Measurements from ENCODE around the gene TMEM186.

The TMEM186 gene

DNA sequence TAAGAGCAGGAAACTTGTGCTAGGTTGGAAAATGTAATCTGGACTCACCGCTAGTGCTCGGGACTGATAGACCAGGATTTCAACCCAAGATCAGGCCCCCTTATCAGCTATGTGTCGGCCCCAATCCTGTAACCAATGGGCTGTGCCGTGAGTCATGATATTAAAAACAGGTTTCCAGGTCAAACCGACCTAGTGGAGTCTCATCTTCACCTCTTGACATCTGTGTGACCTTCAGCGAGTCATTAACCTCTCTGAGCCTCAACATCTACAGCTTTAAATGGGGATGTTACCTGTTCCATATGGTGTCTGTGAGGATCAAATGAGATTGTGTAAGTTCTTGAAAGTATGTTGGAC lies 712 bp upstream of the TMEM186 start:
- no peak for TF ChIP-seq REST (IDR thresholded peaks at IDR 0.05; ENCODE audit: insufficient replicate concordance, low read depth)
- no peak for TF ChIP-seq GABPA (IDR thresholded peaks at IDR 0.05; ENCODE audit: low read depth)
- no peak for TF ChIP-seq POLR2AphosphoS5 (IDR thresholded peaks at IDR 0.05; ENCODE audit: low read depth)
- TF ChIP-seq SPI1 (IDR thresholded peaks at IDR 0.05; ENCODE audit: borderline replicate concordance, low read depth): no peak
- TF ChIP-seq, protein P1, sequence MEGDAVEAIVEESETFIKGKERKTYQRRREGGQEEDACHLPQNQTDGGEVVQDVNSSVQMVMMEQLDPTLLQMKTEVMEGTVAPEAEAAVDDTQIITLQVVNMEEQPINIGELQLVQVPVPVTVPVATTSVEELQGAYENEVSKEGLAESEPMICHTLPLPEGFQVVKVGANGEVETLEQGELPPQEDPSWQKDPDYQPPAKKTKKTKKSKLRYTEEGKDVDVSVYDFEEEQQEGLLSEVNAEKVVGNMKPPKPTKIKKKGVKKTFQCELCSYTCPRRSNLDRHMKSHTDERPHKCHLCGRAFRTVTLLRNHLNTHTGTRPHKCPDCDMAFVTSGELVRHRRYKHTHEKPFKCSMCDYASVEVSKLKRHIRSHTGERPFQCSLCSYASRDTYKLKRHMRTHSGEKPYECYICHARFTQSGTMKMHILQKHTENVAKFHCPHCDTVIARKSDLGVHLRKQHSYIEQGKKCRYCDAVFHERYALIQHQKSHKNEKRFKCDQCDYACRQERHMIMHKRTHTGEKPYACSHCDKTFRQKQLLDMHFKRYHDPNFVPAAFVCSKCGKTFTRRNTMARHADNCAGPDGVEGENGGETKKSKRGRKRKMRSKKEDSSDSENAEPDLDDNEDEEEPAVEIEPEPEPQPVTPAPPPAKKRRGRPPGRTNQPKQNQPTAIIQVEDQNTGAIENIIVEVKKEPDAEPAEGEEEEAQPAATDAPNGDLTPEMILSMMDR (IDR thresholded peaks at IDR 0.05; ENCODE audit: insufficient read depth, low read length): no peak
- peak in 1 of 2 experiments; percentile 52 for DNase-seq (ENCODE audit: low read depth in 1 of 2, low spot score in 1 of 2)

DNA sequence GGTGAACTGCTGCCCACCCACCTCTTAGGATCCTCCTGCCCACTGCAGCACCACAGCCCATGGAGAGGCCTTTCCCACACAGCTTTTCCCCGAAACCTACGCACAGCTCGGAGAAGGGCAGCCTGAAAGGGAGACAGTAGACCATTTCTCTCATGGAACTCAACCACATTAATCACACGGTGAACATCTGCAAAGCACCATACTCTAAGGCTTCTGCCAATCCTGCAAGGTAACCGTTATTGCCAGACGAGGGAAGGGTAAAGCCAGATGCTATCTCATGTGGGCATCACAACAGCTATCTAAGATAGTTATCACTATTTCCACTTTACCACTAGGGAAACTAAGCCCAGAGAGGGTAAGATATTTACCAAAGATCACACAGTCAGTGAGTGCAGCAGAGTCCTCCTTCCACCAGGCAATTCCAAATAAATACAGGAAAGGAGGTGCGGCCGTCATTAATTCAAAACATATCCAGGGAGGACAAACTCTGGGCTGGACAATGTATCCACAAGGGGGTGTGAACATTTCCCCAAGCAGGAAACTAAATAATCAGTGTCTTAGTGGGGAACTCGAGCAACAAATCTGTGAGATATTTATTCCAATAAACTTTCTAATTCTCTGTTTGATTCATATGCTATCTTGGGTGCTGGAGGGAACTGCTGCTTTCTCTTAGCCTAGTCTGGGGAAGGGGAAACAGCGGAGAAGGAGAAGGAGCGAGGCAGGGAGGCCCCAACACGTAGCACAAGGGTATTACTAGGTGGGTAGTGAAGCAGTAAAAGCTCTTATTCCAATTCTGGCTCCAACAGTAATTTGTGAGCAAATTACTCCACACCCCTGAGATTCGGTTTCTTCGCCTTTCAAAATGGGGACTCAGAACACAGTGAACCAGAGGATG lies 723 bp downstream of the TMEM186 start:
- TF ChIP-seq REST (IDR thresholded peaks at IDR 0.05; ENCODE audit: insufficient replicate concordance, low read depth) (no peak), POLR2AphosphoS5 (IDR thresholded peaks at IDR 0.05; ENCODE audit: low read depth) (no peak), GABPA (IDR thresholded peaks at IDR 0.05; ENCODE audit: low read depth) (no peak)
- TF ChIP-seq, protein P1 (IDR thresholded peaks at IDR 0.05; ENCODE audit: insufficient read depth, low read length): no peak
- Histone ChIP-seq H3K4me3 (replicated peaks; ENCODE audit: insufficient read depth, low read length) (peak overlapping the region; percentile 86), H3K27me3 (ENCODE audit: insufficient read depth, poor library complexity, severe bottlenecking) (no peaks in the 10 kb centered on the region), H3K27ac (replicated peaks) (peak overlapping the region; percentile 87)
- DNase-seq (ENCODE audit: low read depth in 1 of 2, low spot score in 1 of 2): no peak

More for the DNA sequence above, 712 bp upstream of the TMEM186 start:
- H3K27ac ChIP-seq (replicated peaks): peak overlapping the region; percentile 87
- no peaks in the 10 kb centered on the region for H3K27me3 ChIP-seq (ENCODE audit: insufficient read depth, poor library complexity, severe bottlenecking)
- peak overlapping the region; percentile 86 for H3K4me3 ChIP-seq (replicated peaks; ENCODE audit: insufficient read depth, low read length)

DNA sequence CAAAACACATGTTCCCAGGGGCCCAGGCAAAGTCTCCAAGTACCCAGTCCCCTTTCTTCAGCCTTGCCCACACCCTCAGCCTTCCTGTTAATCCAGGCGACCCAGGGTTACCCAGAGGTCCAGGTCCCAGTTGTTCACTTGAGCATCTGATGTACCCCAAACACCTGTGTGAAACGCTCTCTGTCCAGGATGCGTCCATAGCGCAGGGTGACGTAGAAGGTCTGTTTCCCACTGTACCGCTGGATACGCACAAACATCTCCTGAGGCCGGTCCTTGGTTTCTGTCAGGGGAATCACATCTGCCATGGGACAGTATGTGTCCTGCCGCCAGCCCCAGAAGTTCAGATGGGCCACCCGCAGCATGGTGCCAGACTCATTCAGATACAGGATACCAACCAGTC lies 1.6 kb downstream of the TMEM186 start:
- TF ChIP-seq REST (IDR thresholded peaks at IDR 0.05; ENCODE audit: insufficient replicate concordance, low read depth): no peak
- TF ChIP-seq GABPA (IDR thresholded peaks at IDR 0.05; ENCODE audit: low read depth): no peak
- TF ChIP-seq, protein P1 (IDR thresholded peaks at IDR 0.05; ENCODE audit: insufficient read depth, low read length): no peak
- TF ChIP-seq SPI1 (IDR thresholded peaks at IDR 0.05; ENCODE audit: borderline replicate concordance, low read depth): no peak
- TF ChIP-seq POLR2AphosphoS5 (IDR thresholded peaks at IDR 0.05; ENCODE audit: low read depth): no peak
- Histone ChIP-seq H3K27ac (replicated peaks) (no peak overlapping the region), H3K27me3 (ENCODE audit: insufficient read depth, poor library complexity, severe bottlenecking) (no peaks in the 10 kb centered on the region), H3K4me3 (replicated peaks; ENCODE audit: insufficient read depth, low read length) (no peak overlapping the region)
- no peak for DNase-seq (ENCODE audit: low read depth in 1 of 2, low spot score in 1 of 2)

Measured in HL-60 (cell line).